Measurements from ENCODE around the gene KLHDC1. TPM values are rescaled to one million over a fixed set of nuclear protein-coding genes. Genes with fewer than 3 reads are reported as not detected.
"Not testable (repeated sequence)": the region's sequence is repeated elsewhere in the genome, so short reads cannot be mapped to it uniquely, and the experiment has no call there.

KLHDC1 gene
- total and polyA plus RNA-seq, 7 donors = 0.46 to 19.1 (median 11.4) TPM

DNA sequence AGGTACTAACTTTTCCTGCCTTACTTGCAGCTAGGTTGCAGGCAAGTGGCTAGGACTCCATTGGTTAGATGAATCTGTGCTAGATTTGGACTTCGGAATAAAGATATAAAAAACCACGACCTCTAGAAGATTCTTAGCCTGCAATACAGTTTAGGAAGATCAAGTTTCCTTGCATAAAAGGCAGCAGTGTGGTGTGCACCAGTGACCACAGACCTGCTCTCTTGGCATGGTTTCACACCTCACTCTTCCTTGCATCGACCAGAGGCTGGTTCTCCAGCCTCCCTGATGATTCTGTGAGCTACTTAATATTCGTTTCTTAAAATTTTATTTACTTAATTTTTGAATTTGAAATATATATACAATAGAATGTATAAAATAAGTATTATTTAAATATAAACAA lies 9.8 kb downstream of the KLHDC1 start:
- TF ChIP-seq, protein P1, sequence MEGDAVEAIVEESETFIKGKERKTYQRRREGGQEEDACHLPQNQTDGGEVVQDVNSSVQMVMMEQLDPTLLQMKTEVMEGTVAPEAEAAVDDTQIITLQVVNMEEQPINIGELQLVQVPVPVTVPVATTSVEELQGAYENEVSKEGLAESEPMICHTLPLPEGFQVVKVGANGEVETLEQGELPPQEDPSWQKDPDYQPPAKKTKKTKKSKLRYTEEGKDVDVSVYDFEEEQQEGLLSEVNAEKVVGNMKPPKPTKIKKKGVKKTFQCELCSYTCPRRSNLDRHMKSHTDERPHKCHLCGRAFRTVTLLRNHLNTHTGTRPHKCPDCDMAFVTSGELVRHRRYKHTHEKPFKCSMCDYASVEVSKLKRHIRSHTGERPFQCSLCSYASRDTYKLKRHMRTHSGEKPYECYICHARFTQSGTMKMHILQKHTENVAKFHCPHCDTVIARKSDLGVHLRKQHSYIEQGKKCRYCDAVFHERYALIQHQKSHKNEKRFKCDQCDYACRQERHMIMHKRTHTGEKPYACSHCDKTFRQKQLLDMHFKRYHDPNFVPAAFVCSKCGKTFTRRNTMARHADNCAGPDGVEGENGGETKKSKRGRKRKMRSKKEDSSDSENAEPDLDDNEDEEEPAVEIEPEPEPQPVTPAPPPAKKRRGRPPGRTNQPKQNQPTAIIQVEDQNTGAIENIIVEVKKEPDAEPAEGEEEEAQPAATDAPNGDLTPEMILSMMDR (IDR thresholded peaks at IDR 0.05) = no peak
- TF ChIP-seq POLR2AphosphoS5 (IDR thresholded peaks at IDR 0.05) (no peak), EP300 (IDR thresholded peaks at IDR 0.05) (no peak), POLR2A (IDR thresholded peaks at IDR 0.05) (no peak)
- Histone ChIP-seq H3K27me3 (no peaks in the 10 kb centered on the region), H3K27ac (no peak overlapping the region), H3K4me1 (no peaks in the 10 kb centered on the region), H3K9me3 (no peaks in the 10 kb centered on the region), H3K4me3 (no peak overlapping the region), H3K36me3 (peaks cover 0 to 14% (median 7%) of the 10 kb centered on the region in 4 donors)
- WGBS, 2 donors = 74 to 78% methylated on average over 4 of the region's 4 CpGs
- intact Hi-C loops (cut with DNase I) = no loop called here
- no peak for DNase-seq

- no peak for DNase-seq
- peaks cover 0 to 17% (median 7%) of the 10 kb centered on the region in 4 donors for H3K36me3 ChIP-seq
- no peaks in the 10 kb centered on the region for H3K27me3 ChIP-seq
- intact Hi-C loops (cut with DNase I) = no loop called here
- WGBS, 2 donors = 52 to 76% methylated on average over 3 of the region's 3 CpGs
- TF ChIP-seq POLR2AphosphoS5 (IDR thresholded peaks at IDR 0.05) (no peak), POLR2A (IDR thresholded peaks at IDR 0.05) (no peak), EP300 (IDR thresholded peaks at IDR 0.05) (no peak)
- TF ChIP-seq, protein P1 (IDR thresholded peaks at IDR 0.05) = no peak
- no peak overlapping the region for H3K4me3 ChIP-seq
- H3K9me3 ChIP-seq = no peaks in the 10 kb centered on the region
- H3K4me1 ChIP-seq = no peaks in the 10 kb centered on the region
- no peak overlapping the region for H3K27ac ChIP-seq
Observed at GRCh38 chr14:49703965-49704364, 11.0 kb downstream of the KLHDC1 start.

- H3K27ac ChIP-seq; H3K27me3 ChIP-seq; intact Hi-C loops (cut with DNase I); H3K4me3 ChIP-seq; H3K4me1 ChIP-seq; H3K9me3 ChIP-seq; DNase-seq: not testable (repeated sequence)
- WGBS, 2 donors = 91% methylated on average over 4 of the region's 4 CpGs
- peaks cover 0 to 22% (median 7%) of the 10 kb centered on the region in 4 donors for H3K36me3 ChIP-seq
Observed at GRCh38 chr14:49704471-49704870, 11.6 kb downstream of the KLHDC1 start.

GRCh38 chr14:49710993-49711392 lies 18.1 kb downstream of the KLHDC1 start:
- 96 to 98% methylated on average over 11 of the region's 11 CpGs for WGBS, 2 donors
- intact Hi-C loops (cut with DNase I); DNase-seq: not testable (repeated sequence)

DNA sequence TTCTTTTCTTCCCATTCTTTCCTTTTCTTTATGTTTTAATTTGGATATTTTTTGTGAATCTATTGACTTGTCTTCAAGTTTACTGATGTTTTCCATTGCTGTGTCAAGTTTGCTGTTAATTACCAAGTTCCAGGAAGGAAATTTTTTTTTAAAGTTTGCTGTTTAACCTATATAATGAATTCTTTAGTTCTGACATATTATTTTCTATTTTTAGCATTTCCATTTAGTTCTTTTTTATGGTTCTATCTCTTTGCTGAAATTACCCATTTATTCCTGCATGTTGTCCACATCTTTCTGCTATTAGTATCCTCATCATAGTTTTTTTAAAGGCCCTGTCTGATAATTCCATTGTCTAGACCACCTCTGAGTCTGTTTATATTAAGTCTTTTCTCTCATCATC lies 27.8 kb downstream of the KLHDC1 start:
- TF ChIP-seq POLR2AphosphoS5 (IDR thresholded peaks at IDR 0.05) (no peak), EP300 (IDR thresholded peaks at IDR 0.05) (no peak), POLR2A (IDR thresholded peaks at IDR 0.05) (no peak)
- TF ChIP-seq, protein P1 (IDR thresholded peaks at IDR 0.05) = no peak
- Histone ChIP-seq H3K27ac (no peak overlapping the region), H3K27me3 (no peaks in the 10 kb centered on the region), H3K4me1 (no peaks in the 10 kb centered on the region), H3K36me3 (peaks cover 0 to 62% (median 4%) of the 10 kb centered on the region in 4 donors), H3K9me3 (no peaks in the 10 kb centered on the region), H3K4me3 (no peak overlapping the region)
- intact Hi-C loops (cut with DNase I) = no loop called here
- no peak for DNase-seq

More at GRCh38 chr14:49710993-49711392, 18.1 kb downstream of the KLHDC1 start:
- not testable (repeated sequence) for H3K9me3 ChIP-seq, H3K27ac ChIP-seq, H3K4me3 ChIP-seq, H3K27me3 ChIP-seq, H3K4me1 ChIP-seq
- H3K36me3 ChIP-seq = peaks cover 0 to 60% (median 2%) of the 10 kb centered on the region in 4 donors

DNA sequence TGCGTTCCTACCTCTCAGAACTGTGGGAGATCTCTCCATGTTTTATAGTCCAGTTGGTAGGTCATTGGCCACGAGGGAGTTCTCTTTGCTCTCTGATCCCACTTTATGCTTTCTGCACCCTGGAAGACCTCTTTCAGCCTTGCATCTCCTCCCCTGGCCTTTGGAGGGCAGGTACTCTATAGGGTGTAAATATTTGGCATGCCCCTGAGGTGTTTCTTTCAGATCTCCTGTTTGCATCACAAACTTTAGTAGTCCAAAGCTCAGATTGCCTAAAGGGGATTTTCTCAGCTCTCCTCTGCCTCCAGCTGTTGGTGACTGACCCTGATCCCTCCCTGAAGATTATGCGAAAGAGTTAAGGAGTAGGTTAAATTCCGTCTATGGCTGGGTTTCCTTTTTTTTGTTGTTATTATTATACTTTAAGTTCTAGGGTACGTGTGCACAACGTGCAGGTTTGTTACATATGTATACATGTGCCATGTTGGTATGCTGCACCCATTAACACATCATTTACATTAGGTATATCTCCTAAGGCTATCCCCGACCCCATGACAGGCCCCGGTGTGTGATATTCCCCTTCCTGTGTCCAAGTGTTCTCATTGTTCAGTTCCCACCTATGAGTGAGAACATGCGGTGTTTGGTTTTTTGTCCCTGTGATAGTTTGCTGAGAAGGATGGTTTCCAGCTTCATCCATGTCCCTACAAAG lies 29.0 kb downstream of the KLHDC1 start:
- H3K27ac ChIP-seq; H3K9me3 ChIP-seq; DNase-seq; intact Hi-C loops (cut with DNase I); H3K4me3 ChIP-seq; H3K27me3 ChIP-seq; H3K4me1 ChIP-seq: not testable (repeated sequence)
- 90 to 92% methylated on average over 9 of the region's 9 CpGs for WGBS, 2 donors
- H3K36me3 ChIP-seq = peaks cover 0 to 63% (median 11%) of the 10 kb centered on the region in 4 donors
